GM23338 (cell line): Measurements from ENCODE around the gene GADD45A.

ENCODE experiments used
- CTCF ChIP-seq, 2 experiments: fragments of 200-600 bp in 1 of 2; sonication (generic) in 1 of 2; conservative IDR thresholded peaks; 2 replicates each; pipeline versions ENCODE4 v1.5.1 to v1.6.1; 2016 to 2017; ENCODE audit warnings: antibody characterized with exemption in 2 of 2, low read depth in 2 of 2, mild to moderate bottlenecking in 2 of 2, moderate library complexity in 1 of 2
- EZH2 ChIP-seq: fragments of 200-600 bp; sonication (generic); IDR thresholded peaks from one replicate; pipeline ENCODE4 v1.8.0; 2017; ENCODE audit warnings: antibody characterized with exemption, mild to moderate bottlenecking, low read depth; ENCODE audit not compliant: unreplicated experiment
- EZH2phosphoT487 ChIP-seq: fragments of 200-600 bp; sonication (generic); IDR thresholded peaks from one replicate; pipeline ENCODE4 v1.8.1; 2018; ENCODE audit warnings: antibody characterized with exemption; ENCODE audit not compliant: unreplicated experiment
- POLR2AphosphoS5 ChIP-seq: IDR thresholded peaks from 2 replicates; pipeline ENCODE4 v1.6.1; 2016; ENCODE audit warnings: antibody characterized with exemption, low read depth
- STAT1 ChIP-seq: IDR thresholded peaks from one replicate; pipeline ENCODE4 v1.6.1; 2016; ENCODE audit warnings: antibody characterized with exemption; ENCODE audit not compliant: unreplicated experiment

- TF ChIP-seq CTCF (conservative IDR thresholded peaks at IDR 0.05; ENCODE audit: low read depth in 2 of 2): no peak
- no peak for TF ChIP-seq EZH2
- TF ChIP-seq POLR2AphosphoS5: no peak
- no peak for TF ChIP-seq EZH2phosphoT487
- no peak for TF ChIP-seq STAT1
These were observed 12.7 kb upstream of the GADD45A start for GRCh38 chr1:67672260-67672803.
